Fibroblast of lung (primary cell): ENCODE results near the gene PAFAH1B1.

Experiments
- EZH2 ChIP-seq: IDR thresholded peaks from 2 replicates; pipeline ENCODE4 v1.5.1; 2012; ENCODE audit warnings: low read length, control low read depth, mild to moderate bottlenecking; ENCODE audit errors: missing control alignments
- TF ChIP-seq, protein P1 (sequence below), 2 donors: IDR thresholded peaks in 1 of 2; conservative IDR thresholded peaks in 1 of 2; 1 replicate in 1 of 2; 2 replicates in 1 of 2; pipeline ENCODE4 v1.5.1; 2011 to 2012; ENCODE audit warnings: low read length in 2 of 2, control low read depth in 1 of 2, inconsistent platforms in 1 of 2, low read depth in 1 of 2, mild to moderate bottlenecking in 1 of 2

- TF ChIP-seq, protein P1, sequence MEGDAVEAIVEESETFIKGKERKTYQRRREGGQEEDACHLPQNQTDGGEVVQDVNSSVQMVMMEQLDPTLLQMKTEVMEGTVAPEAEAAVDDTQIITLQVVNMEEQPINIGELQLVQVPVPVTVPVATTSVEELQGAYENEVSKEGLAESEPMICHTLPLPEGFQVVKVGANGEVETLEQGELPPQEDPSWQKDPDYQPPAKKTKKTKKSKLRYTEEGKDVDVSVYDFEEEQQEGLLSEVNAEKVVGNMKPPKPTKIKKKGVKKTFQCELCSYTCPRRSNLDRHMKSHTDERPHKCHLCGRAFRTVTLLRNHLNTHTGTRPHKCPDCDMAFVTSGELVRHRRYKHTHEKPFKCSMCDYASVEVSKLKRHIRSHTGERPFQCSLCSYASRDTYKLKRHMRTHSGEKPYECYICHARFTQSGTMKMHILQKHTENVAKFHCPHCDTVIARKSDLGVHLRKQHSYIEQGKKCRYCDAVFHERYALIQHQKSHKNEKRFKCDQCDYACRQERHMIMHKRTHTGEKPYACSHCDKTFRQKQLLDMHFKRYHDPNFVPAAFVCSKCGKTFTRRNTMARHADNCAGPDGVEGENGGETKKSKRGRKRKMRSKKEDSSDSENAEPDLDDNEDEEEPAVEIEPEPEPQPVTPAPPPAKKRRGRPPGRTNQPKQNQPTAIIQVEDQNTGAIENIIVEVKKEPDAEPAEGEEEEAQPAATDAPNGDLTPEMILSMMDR (conservative IDR thresholded peaks at IDR 0.05 in 1 of 2, IDR thresholded peaks at IDR 0.05 in 1 of 2; ENCODE audit: low read depth in 1 of 2, low read length in 2 of 2), result no peak
- TF ChIP-seq EZH2, result no peak
These were observed 44.0 kb downstream of the PAFAH1B1 start for GRCh38 chr17:2637422-2637821.
